SH-SY5Y (cell line): Measurements from ENCODE around the gene ERP27.

Source experiments
- GATA2 ChIP-seq: IDR thresholded peaks from 2 replicates; pipeline ENCODE4 v1.6.1; 2011; ENCODE audit warnings: mild to moderate bottlenecking, low read depth, low read length
- GATA3 ChIP-seq: IDR thresholded peaks from 2 replicates; pipeline ENCODE4 v1.6.1; 2011; ENCODE audit warnings: low read depth, mild to moderate bottlenecking, low read length, moderate library complexity

ERP27 gene

DNA sequence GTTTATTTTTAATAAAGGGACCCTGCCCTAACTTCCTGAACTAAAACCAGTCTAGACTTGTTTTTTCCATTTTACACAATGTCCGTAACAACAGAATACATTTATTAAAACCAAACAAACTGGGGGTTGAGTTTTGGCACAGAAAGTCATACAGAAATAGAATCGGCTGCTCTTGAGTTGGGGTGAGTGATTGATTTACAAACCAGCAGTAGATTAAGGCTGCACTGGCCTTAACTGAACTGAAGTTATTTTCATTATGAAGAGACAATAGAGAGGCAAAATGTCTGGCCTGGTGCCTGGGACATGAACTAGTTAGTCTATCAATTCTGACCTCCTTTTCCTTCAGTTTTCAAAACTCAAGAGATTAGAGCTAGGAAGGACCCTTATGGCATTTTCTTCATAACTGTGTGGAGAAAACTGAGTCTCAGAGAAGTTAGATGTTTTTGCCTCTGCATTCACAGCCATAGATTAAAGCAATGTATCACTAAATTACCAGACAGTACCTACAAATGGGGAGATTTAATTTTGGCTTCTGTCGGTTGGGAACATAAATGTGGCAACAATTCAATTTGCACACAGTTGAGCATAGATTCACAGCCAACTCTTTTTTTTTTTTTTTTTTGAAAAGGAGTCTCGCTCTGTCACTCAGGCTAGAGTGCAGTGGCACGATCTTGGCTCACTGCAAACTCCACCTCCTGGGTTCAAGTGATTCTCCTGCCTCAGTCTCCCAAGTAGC is 32.9 kb downstream of the ERP27 start:
- TF ChIP-seq GATA3 (no peak), GATA2 (no peak)

DNA sequence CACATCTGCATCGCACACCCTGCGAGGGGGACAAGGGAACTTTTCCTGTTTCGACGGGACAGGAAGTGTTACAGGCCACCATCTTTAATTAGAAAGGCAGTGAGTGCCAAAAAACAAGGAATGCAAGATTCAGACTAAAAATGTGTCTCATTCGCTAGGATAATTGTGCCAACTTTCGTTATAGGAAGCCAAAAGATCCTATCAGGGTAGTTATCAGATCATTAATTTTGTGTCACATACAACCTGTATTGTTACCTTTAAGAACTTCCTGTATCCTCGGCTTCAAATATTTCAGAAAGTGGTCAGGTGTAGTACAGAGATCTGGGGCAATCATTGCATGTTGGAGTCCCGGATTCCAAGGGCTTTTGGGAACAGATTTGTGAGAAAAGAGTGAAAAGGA is 33.5 kb downstream of the ERP27 start:
- TF ChIP-seq GATA3: no peak

DNA sequence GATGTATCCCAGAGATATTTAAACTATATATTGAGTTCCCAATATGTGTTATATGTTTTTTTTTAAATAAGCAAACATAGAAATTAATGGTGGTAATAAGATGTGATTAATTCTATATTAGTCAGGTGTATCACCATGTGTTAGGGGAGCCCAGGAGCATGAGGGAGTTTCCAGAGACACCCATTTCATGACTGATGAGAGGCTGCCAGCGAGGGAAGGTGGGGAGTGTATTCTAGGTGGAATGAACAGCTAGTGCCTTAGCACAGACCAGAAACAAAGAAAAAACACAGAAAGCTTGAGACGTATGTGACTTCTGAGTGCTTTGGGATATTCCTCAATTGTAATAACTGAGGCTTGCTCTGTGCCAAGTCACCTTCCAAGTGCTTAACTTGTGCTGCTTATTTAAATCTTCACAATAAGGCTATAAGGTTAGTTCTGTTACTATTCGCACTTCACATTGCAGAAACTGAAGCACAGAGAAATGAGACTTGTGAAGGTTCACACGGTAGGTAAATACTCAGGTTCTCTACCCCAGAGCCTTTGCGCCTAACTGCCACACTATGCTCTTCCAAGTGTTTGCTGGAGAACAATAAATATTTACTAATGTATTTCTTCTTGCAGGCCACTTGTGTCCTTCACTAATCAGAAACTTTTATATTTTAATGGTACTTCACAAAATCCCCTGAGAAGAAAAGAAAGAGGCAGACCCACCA is 34.8 kb downstream of the ERP27 start:
- TF ChIP-seq GATA2 (no peak), GATA3 (no peak)

DNA sequence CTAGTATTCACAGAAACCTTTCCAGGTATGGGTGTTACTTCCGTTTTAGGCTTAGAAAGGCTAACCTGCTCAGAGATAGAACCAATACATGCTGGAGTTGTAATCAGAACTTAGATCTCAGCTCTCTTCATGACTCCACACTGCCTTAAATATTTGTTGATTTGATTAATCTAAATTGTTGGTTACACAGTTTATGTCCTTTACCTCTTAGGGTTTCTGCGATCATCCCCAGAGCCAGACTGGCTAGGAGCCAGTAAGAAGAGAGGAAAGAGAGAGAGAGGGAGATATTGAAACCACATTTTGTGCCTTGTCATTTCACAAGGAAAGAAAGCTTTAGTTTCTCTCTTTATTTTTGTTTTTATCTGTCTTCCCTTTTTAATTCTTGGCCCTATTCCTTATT is 35.9 kb downstream of the ERP27 start:
- TF ChIP-seq GATA2 (no peak), GATA3 (no peak)

DNA sequence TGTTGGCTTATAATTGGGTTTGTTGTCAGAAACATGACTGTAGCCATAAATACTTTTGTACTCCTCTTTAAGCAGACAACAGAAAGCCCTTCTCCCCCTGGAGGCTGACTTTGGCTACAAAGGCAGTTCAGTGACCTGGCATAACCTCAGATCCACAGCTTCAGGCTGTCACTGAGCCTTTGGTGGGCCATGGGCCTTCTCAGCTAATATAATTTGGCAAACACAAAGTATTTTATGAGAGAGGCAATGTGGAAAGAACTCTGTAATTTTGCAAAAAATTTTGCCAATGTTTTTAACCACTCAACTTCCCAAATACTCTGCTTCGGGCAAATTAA is 37.1 kb downstream of the ERP27 start:
- TF ChIP-seq GATA3 (no peak), GATA2 (no peak)

DNA sequence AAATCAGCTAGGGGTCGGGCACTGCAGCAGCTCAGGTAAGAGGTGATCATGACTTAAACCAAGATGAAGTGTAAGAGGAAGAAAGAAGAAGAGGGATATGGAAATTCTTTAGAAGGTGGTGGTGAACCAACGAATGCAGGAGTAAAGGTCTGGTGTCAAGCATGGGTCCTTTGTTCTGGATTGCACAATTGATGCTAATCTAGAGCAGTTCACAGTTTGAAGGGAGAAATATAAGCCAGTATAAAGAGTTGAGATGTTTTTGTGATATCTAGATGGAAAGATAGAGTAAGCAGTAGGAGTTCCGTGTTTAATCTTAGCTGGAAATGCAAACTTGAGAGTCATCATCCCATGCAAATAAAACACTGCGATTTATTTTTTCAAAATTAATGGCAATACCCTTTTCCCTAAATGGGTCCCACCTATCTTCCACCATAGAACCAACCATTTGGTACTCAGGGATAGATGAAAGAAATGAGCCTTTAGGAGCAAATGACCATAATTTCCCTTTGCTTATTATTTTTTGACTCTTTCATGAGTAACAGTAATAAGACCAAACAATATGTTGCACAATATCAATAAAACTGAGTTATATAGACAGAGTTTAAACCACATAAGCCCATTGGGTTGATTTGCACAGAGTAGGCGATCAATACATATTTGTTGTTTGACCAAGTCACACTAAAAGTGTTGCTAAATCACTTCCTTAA is 37.7 kb downstream of the ERP27 start:
- TF ChIP-seq GATA2: no peak
- TF ChIP-seq GATA3: no peak

DNA sequence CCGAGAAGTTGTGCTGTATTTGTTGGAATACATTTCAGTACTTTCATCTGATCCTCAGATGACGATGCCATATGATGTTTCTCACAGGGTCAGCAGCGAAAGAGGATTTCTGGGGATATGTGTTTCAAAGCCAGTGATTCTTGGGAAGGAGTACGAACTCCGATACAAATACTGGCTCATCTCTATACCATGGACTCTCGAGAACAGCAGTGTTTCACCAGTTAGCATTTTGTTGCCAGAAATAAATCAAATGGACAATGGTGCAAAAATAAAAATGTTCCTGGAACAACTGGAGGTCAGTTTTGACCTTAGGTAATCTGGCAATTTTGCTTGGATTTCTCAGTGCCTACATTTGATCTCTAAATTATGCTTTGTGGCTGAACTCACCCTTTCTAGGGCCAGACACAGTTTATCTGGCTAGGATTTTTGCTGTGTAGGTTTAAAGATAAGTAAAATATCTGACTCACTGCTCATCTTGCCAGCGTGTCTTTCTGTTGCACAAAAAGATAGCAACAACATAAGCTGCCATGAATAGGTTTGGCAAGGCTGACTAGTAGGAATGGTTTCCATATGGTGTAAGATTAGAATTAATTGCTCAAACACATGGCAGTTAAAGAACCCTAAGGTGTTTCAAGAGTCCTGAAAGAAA is 41.7 kb downstream of the ERP27 start:
- TF ChIP-seq GATA3 (no peak), GATA2 (no peak)

DNA sequence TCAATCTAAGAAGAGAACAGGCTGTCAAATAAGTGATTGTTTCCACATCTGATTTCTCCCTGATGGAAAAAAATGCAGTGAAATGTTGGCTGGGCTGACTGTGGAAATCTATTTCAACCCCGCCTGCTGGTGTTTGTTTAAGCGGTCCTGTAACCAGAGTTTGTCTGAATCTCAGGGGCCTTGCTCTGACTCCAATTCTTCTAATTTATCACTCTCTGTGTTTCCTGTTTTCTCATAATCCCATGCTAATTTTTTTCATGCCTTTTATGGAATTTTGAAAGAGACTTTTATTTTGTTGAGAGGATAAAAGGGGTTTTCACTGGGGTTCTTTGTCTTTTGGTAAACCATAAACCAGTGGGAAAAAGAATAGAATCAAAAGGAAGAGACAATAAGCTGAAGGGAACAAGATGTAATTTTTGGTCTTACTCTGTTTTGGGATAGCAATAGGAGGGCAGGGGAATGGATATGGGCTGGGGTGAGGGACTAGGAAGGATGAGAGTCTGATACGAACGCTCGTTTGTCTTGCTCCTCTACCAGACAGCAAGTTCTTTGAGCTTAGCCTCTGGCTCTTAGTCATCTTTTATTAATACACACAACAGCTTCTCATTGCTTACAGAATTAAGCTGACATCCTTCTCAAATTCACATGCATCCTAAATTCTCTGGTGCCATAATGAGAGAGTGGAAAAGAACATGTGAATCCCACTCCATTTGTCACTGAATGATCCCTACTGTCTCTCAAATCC is 44.7 kb downstream of the ERP27 start:
- TF ChIP-seq GATA3 (no peak), GATA2 (no peak)

DNA sequence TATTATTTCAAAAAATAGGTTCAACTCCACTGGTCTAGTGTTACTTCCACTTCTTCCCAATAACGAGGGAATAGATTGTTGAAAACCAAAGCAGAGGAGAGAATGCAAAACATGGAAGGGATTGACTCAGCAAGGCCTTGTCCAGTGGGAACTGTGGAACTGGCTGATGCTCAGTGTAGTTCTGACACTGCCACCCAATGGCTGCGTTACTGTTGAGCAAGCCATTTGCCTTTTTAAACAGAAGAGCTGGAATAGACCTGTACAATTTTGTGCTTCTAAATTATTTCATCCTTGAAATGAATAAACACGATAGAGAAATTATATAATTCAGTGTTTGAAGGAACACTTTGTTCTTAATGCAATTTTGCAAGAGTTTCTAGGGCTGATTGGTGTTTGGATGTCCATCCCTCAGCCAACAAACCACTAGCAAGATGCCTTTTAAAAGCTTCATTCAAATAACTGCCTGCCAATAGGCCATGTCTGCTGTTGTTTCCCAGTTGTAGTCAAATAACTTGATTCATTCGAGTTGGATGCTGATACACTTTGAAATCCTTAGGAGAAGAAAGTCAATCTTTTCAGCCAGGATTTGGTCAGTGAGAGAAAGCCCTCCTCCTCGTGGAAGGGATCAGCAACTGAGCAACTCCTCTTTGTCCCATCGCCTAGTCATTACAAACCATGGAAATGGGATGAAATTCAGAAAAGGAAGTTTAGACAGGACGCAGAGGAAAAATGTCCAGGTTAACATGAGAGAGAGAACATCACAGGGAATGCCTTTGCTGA is 45.4 kb downstream of the ERP27 start:
- TF ChIP-seq GATA3 (no peak), GATA2 (no peak)

DNA sequence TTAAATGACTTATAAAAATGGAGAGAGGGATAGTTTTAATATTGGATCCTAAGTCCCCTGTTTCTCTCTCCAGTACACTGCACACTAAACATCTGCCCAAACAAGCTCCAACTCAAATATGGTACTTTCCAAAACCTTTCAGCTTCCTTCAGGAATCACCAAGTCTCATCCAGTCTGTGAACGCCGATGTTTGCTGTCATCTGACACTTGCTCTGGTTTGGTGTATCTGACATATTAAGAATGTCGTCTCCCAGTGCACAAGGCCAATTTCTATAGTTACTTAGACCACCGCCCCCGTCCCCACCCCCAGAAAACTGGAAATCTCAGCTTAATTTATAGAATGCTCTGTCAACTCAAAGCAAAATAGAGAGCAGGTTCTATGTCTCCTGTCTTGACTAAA is 47.6 kb downstream of the ERP27 start:
- TF ChIP-seq GATA2 (no peak), GATA3 (no peak)

DNA sequence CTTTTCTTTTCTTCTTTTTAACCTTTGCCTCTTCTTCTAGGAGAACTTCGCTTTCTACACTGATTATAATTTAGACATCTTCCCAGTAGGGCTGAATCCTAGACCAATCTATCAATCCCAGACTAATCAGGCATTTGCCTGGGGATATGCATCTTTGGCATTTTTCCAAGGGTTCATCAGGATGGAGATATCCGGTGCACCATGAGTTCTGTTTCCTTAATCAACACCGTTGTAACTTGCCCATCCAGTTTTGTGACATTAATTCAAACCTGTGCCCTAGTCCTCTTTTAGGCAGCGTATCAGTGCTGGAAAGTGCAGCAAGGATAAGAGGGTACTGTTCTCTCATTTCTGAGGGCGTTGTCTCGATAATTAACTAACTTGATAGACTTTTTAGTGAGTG is 52.1 kb downstream of the ERP27 start:
- no peak for TF ChIP-seq GATA3
- no peak for TF ChIP-seq GATA2

DNA sequence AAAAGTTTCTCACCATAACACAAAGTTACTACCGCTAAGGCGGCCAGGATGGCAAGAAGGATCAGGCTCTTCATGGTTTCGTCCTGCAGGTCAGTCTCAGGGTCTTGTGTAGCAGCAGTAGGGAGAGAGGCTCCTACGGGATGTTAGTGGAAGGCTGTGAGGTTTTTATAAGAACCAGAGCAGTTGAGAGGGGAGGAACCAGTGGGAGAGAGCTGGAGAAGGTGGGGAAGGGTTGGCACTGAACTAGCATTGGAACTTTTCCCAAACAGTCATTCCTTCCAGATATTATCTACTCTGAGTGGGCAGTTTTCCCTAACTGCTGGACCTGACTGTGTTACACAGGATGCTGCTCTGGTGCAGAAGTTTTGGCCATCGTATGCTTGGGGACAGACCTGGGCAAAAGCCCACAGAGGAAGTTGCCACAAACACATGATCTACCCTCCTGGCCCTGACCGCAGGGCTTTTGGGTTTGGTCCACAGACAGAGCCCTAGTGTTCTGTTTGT is 52.6 kb downstream of the ERP27 start, which contains the start of gene MGP:
Gene MGP (minus strand): TSS at position 137 of the 504 bp plus-strand sequence. CDS start 63 bp downstream, at position 74.
- TF ChIP-seq GATA3 (no peak), GATA2 (no peak)

DNA sequence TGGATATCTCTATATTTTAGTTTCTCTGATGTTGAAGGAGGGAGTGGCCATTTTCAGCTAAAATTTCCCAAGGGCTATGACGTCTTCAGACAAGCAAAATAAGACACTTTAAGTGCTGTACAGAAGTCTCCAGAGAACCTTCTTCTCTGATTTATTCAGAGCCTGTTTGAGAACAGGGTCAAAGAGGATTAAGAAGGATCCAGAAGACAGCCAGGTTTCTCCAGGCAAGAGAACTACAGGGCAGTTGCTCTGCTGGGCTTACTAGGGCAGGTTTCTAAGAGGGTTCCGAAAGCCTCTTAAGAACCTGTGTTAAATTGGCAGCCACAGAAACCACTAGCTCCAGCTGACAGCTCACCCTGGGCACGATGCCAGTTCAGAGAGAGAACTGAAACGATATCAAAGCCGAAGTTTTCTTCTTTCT is 53.9 kb downstream of the ERP27 start:
- TF ChIP-seq GATA3 (no peak), GATA2 (no peak)

DNA sequence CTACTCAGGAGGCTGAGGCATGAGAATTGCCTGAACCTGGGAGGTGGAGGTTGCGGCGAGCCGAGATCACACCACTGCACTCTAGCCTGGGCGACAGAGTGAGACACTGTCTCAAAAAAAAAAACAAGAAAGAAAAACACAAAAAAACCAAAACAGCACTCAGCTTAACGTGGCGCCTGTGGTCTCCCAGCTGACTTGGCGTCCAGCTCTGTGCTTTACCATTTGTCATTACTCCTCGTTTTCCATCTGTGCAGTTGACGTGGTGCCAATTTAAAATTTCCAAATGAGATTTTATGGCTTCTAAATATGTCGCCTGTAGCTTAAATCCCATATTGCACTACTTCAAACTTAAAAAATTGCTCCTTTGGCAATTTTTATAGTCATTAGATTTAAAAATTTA is 54.7 kb downstream of the ERP27 start:
- TF ChIP-seq GATA3: no peak
- no peak for TF ChIP-seq GATA2
